ENCODE results near the gene COL5A2. TPM values are rescaled to one million over a fixed set of nuclear protein-coding genes. Genes with fewer than 3 reads are reported as not detected.

COL5A2 gene
- total RNA-seq, 2 experiments from 2014 or later = 0.25 to 0.77 TPM

- no peak for DNase-seq
- ChIA-PET POLR2A (no interaction called here), CTCF (no interaction called here)
- Histone ChIP-seq H3K36me3 (ENCODE audit: insufficient read depth, low read length) (no peaks in the 10 kb centered on the region), H3K27ac (ENCODE audit: low read depth in 1 of 2, low read length in 2 of 2) (no peak overlapping the region), H3K9me3 (ENCODE audit: control insufficient read depth in 1 of 2, insufficient read depth in 1 of 2, low read length in 2 of 2) (no peaks in the 10 kb centered on the region), H3K4me1 (ENCODE audit: insufficient read depth, low read length) (no peaks in the 10 kb centered on the region), H3K4me3 (ENCODE audit: low read length) (no peak overlapping the region), H3K27me3 (ENCODE audit: control insufficient read depth in 1 of 2, insufficient read depth in 2 of 2, low read length in 2 of 2) (no peaks in the 10 kb centered on the region)
- intact Hi-C loops (cut with DNase I, micrococcal nuclease) = no loop called here
- no peak for ATAC-seq (ENCODE audit: poor library complexity)
- Mint-ChIP-seq H3K4me1 (ENCODE audit: low read depth) (peaks cover 6% of the 10 kb centered on the region), H3K9me3 (no peaks in the 10 kb centered on the region), H3K36me3 (ENCODE audit: low read depth) (no peaks in the 10 kb centered on the region), H3K27me3 (no peaks in the 10 kb centered on the region), H3K27ac (no peak overlapping the region), H3K4me3 (no peak overlapping the region)
- no peak for TF ChIP-seq CTCF (IDR thresholded peaks at IDR 0.05)
Measured at GRCh38 chr2:189086710-189087109, 92.9 kb downstream of the COL5A2 start.

- H3K27ac ChIP-seq (ENCODE audit: low read depth in 1 of 2, low read length in 2 of 2) = no peak overlapping the region
- H3K4me1 ChIP-seq (ENCODE audit: insufficient read depth, low read length) = no peaks in the 10 kb centered on the region
- H3K9me3 ChIP-seq (ENCODE audit: control insufficient read depth in 1 of 2, insufficient read depth in 1 of 2, low read length in 2 of 2) = no peaks in the 10 kb centered on the region
- POLR2A ChIA-PET = no interaction called here
- H3K27me3 ChIP-seq (ENCODE audit: control insufficient read depth in 1 of 2, insufficient read depth in 2 of 2, low read length in 2 of 2) = no peaks in the 10 kb centered on the region
- no peak for DNase-seq
- CTCF ChIA-PET = no interaction called here
- Mint-ChIP-seq H3K4me3 (no peak overlapping the region), H3K36me3 (ENCODE audit: low read depth) (no peaks in the 10 kb centered on the region), H3K27me3 (no peaks in the 10 kb centered on the region), H3K27ac (no peak overlapping the region), H3K4me1 (ENCODE audit: low read depth) (peaks cover 6% of the 10 kb centered on the region), H3K9me3 (no peaks in the 10 kb centered on the region)
- no peak for ATAC-seq (ENCODE audit: poor library complexity)
- intact Hi-C loops (cut with DNase I, micrococcal nuclease) = no loop called here
- H3K4me3 ChIP-seq (ENCODE audit: low read length) = no peak overlapping the region
- no peaks in the 10 kb centered on the region for H3K36me3 ChIP-seq (ENCODE audit: insufficient read depth, low read length)
- no peak for TF ChIP-seq CTCF (IDR thresholded peaks at IDR 0.05)
Measured at GRCh38 chr2:189086250-189086649, 93.3 kb downstream of the COL5A2 start.

GRCh38 chr2:189083606-189084005, 96.0 kb downstream of the COL5A2 start:
- CTCF ChIA-PET = no interaction called here

More at GRCh38 chr2:189083606-189084005, 96.0 kb downstream of the COL5A2 start:
- Histone ChIP-seq H3K4me1 (ENCODE audit: insufficient read depth, low read length) (no peaks in the 10 kb centered on the region), H3K9me3 (ENCODE audit: control insufficient read depth in 1 of 2, insufficient read depth in 1 of 2, low read length in 2 of 2) (no peaks in the 10 kb centered on the region), H3K36me3 (ENCODE audit: insufficient read depth, low read length) (no peaks in the 10 kb centered on the region), H3K27me3 (ENCODE audit: control insufficient read depth in 1 of 2, insufficient read depth in 2 of 2, low read length in 2 of 2) (no peaks in the 10 kb centered on the region), H3K27ac (ENCODE audit: low read depth in 1 of 2, low read length in 2 of 2) (no peak overlapping the region), H3K4me3 (ENCODE audit: low read length) (no peak overlapping the region)
- ATAC-seq (ENCODE audit: poor library complexity) (no peak), DNase-seq (no peak)
- no peak for TF ChIP-seq CTCF (IDR thresholded peaks at IDR 0.05)
- intact Hi-C loops (cut with DNase I, micrococcal nuclease) = no loop called here
- H3K27ac Mint-ChIP-seq = no peak overlapping the region
- POLR2A ChIA-PET = no interaction called here
- no peaks in the 10 kb centered on the region for H3K9me3 Mint-ChIP-seq
- H3K27me3 Mint-ChIP-seq = no peaks in the 10 kb centered on the region
- H3K4me1 Mint-ChIP-seq (ENCODE audit: low read depth) = no peaks in the 10 kb centered on the region
- H3K4me3 Mint-ChIP-seq = no peak overlapping the region
- no peaks in the 10 kb centered on the region for H3K36me3 Mint-ChIP-seq (ENCODE audit: low read depth)
